Transverse colon (tissue), 3 donors: ENCODE data around the gene BLOC1S3.

Source experiments
- CTCF ChIP-seq, 5 experiments: fragments of 200-600 bp in 3 of 5; fragments of 450-650 bp in 2 of 5; sonication (generic) in 3 of 5; IDR thresholded peaks; 1 replicate in 2 of 5; 2 replicates in 3 of 5; pipeline ENCODE4 v1.5.1; 2016 to 2017; ENCODE audit warnings: antibody characterized with exemption in 5 of 5, inconsistent platforms in 3 of 5, mild to moderate bottlenecking in 2 of 5, moderate library complexity in 1 of 5
- POLR2A ChIP-seq: fragments of 450-650 bp; IDR thresholded peaks from one replicate; pipeline ENCODE4 v1.6.1; 2016; ENCODE audit warnings: antibody characterized with exemption, mild to moderate bottlenecking, moderate library complexity

GRCh38 chr19:45144431-45145269 lies 33.9 kb upstream of the BLOC1S3 start:
- TF ChIP-seq POLR2A, result no peak
- no peak for TF ChIP-seq CTCF (IDR thresholded peaks at IDR 0.05)
